ENCODE data around the gene UCK1.

UCK1 gene

GRCh38 chr9:131475111-131475955, 55.7 kb downstream of the UCK1 start:
- DNase-seq, result no peak

- no peak for DNase-seq
These were observed 56.4 kb downstream of the UCK1 start for GRCh38 chr9:131474711-131475110.

DNA sequence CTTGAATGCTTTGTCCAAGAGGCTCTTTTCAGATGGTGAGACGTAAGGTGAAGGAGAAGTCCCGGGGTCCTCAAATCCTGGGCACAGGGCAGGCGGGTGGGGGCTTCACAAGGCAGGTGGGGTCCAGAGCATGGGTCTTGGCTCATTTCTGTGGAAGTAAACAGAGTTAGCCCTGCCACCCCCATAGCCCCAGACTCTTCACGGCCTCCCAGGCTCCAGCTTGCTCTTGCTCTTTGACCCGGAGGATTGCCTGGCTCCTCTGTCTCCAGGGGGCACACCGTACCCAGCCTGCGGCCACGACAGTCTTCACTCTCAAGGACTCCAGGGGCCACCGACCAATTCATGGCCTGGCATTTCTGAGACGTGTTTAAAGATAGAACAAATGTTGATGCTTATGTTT, 57.2 kb downstream of the UCK1 start:
- DNase-seq, result no peak

Measured in activated CD4-positive, alpha-beta T cell treated with anti-CD3 and anti-CD28 coated beads, Interleukin-2, amount 50 U/mL, for 48 hours (primary cell).